NCI-H345 treated with DMSO at 0.1 percent for 48 hours (cell line): Measurements from ENCODE around the gene ABHD12B.
A peak's percentile ranks its signal among the peaks of the same experiment; 100 is the strongest.

ENCODE experiments used
- DNase-seq: peaks from one replicate; lab custom pipeline; 2025; ENCODE audit not compliant: unreplicated experiment; lab: John Stamatoyannopoulos, UW

The ABHD12B gene

DNA sequence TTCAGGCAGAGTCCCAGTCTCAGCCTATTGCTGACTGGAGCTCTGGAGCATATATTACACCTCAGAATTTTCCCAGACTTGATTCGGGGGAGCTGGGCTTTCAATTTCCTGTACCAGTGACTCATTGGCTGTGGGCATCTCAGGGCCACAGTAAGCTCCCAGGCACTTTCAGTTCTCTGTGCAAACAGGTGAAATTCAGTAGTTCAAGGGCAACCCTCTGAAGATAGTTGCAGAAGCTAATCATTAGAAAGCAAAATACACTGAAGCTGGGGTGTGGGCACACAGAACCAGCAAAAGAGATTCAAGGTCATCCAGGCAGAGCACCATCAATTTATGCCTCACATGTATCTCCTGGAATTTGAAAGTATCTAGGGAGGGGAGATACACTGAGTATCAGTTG lies 32.8 kb upstream of the ABHD12B start:
- DNase-seq: no peak

DNA sequence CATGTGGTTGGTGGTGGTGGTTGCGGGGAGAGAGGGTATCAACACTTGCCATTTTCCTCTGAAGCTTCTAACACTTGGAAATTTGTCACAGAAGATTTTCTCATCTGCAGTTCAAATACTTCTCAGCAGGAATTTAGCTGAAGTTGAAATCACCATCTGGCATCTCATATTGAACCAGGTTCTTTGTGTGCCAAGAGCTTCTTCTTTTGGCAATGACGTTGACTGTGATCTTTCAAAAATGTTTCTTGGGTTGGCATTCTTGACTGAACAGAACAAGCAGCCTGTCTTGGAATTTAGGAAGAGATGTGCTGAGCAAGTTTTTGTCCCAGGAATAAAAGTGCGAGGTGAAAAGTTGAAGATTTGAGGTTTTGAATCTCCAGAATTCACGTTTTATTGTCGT lies 32.2 kb upstream of the ABHD12B start:
- DNase-seq: no peak

DNA sequence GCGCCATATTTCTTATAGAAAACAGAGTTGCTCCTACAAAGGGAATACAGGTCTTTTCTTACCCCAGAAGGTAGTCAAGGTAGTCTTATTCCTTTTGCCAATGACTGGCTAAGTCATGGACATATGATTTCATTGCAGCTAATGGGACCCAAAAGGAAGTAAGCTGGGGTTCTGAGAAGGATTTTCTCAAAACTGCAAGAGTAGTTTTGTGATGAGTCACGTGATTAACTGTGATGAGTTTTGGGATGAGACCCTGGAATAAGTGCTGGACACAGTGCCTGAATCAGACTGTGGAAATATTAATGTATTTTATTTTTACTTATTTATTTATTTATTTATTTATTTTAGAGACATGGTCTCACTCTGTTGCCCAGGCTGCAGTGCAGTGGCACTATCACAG lies 27.5 kb upstream of the ABHD12B start:
- no peak for DNase-seq

DNA sequence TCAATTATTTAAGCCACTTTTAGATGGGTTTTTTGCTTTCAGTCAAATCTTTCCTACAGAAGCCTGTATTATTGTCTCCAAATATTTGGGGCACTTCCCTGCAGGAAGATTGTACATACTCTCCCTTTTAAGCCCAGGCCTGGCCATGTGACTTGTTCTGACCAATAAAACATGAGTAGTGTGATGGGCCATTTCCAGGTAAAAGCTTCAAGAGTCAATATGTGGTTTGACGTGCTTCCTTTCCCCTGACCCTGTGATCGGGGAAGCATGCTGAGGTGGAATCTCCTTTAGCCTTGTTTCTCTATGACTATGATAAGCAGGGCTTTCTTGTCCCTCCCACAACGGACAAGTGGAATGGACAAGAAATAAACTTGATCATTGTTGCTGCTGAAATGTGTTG lies 26.7 kb upstream of the ABHD12B start:
- DNase-seq: no peak

DNA sequence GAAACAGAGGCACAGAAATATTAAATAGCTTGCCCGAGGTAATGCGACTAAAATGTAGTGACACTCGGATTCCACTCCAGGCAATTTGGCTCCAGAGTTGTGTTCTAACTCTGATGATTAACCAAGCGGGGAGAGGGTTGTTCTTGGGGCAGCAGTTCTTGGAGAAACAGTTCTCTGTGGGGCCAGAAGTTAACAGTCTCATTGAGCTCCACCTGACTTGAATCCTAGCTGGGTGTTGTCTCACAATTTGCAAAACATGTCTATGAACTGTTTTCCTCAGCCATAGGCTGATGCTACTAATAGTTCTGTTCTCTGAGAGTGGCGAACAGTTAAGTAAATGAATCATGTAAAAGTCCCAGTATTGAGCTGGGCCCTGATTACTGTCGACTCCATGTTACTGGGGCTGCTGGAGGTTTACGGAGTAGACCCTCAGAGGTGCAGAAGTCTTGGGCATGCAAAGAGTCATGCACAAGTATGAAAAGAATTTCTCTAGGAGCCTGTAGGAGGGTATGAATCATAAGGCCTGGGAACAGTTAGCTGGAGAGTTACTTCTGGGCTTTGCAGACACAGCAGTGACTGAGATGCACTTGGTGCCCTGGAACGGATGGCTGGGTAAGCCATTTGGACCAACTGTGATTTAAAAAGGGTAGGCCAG lies 25.5 kb upstream of the ABHD12B start:
- no peak for DNase-seq

DNA sequence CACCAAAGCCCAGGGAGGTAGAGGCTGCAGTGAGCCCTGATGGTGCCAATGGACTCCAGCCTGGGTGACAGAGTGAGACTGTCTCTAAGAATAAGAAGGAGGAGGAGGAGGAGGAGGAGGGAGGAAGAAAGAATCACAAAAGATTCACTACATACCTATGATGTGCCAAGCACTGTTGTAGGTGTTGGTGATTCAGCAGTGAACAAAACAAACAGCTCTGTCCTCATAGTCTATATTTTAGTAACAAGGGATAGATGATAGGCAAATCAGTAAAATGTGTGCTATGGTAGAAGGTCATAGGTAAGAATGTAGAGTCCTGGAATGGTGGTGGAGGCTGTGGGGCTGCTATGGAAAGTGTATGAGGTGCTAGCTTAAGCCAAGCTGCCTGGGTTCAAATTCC lies 18.0 kb upstream of the ABHD12B start:
- DNase-seq: no peak

DNA sequence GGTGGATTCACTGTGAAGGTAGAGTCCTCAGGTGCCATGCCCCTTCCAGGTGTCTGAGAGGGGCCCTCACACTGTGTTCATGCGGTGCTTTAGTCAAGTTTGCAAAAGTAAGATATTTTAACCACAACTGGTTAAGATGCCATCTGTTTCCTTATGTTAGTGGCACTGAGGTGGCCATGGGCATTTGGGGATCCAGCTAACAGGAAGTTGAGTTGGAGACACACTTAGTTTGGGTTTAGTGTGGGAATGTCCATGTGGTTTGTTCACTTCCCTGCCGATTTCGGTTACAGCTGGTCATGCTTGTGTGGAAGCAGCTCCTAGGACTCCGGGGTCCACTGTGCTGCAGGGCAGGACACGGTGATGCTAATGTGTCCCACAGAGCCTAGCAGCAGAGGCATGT lies 17.3 kb upstream of the ABHD12B start:
- DNase-seq: no peak

DNA sequence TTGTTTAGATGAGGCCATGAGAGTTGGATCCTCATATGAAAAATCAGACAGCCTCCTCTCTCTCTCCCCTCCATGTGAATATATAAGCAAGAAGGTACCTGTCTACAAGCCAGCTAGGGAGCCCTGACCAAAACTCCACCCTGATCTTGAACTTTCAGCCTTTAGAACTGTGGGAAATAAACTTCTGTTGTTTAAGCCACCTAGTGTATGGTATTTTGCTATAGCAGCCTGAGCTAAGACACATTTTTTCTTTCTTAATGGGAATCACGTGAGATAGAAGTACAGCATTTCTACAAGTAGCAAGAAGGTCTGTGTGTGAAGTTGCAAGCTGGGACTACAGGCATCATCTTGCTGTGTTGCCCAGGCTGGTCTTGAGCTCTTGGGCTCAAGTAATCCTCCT lies 16.3 kb upstream of the ABHD12B start:
- DNase-seq: no peak

DNA sequence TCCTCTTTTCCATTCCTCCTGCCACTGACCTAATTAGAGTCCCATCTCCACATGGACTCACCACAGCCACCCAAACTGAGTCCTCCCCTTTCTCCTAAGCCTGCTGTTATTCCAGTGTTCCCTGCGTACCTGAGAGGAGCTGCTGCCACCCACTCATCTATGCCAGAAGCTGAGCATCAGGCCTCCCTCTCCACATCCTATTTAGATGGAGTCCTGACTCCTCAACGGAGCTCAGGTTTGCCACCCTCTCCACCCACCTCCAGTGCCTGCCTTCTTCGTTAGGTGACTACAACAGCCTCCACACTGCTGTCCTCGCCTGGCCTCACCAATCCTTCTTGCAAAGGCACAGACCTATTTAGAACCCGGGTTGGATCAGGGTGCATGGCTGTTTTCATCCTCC lies 15.2 kb upstream of the ABHD12B start:
- DNase-seq: no peak

DNA sequence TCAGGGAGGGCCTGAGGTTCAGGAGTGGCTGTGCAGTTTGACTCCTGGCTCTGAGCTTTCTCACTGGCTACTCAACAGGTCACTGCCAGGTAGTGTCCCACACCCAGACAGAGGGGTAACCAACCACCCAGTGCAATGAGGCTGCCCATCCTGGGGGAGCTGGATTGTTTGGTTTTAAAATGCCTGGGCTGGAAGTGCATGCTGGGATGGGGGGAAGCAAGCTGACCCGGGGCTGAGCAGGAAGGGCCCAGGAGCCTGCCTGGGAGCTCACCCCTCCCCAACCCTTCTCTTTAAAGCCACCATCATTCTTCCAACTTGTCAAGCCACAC lies 12.6 kb upstream of the ABHD12B start:
- DNase-seq: peak; percentile 33

DNA sequence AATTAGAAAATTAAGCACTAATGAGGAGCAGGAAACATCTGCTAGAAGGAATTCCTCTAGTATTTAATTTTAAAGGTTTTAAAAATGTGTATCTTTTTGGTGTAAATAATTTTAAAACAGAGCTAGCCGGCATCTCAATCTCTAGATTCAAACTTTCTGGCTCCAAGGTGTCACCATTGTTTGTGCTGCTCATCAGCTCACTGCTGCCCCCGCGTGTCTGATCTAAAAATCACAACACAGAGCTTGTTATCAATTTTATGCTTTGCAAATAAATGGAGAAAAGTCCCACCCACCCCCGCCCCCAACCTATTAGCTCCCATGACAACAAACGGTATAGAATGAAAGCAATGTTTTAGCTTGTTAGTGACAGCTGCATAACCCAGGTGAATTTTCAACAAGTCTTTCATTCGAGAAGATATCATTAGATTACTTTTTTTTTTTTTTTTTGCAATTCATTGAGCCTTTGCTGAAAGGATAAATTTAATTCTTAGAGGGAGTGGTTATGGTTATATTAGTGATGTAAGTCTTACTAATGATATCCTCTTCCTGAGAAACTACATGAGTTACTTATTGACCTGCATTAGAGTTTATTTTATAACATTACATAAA lies 11.3 kb upstream of the ABHD12B start:
- peak; percentile 72 for DNase-seq

DNA sequence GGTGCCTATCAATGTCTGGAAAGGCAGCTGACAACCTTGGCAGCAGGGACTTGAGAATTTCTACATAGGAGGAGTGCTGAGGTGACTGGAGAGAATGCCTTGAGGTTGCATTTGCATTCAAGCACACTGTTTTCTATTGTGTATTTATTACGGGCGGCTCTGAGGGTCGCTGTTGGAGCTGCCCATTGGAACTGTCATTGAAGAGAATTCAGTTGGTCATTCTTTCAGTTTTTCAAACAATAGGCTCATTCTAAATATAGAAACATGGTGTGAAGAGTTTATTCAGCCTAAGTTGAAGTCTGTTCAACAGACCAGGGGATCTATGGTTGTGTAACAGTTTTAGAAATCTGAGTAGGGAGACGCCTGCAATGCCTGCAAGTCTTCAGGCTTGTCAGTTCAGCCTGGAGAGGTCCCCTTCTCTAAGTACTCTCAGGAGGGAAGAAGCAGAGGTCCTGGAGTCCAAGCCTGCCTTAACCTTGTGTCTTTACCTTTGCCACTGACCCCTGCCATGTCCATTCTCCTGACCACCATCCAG lies 9.8 kb upstream of the ABHD12B start:
- DNase-seq: no peak

DNA sequence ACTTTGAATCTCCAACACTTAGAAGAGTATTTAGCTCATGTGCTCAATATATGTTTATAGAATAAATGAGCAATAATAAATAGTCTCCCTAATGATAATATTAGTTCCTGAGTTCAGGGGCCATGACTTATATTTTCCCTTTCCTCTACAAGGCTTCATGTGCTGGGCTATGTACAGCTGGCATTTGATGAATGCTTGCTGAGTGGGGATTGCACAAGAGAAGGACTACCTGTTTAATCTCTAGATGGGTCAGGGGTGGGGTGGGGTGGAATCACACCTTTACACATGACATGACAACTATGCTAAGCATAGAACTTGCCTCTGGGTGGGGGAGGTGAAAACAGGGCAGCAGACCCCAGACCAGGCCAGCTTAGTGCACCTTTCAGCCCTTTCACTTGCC lies 7.6 kb upstream of the ABHD12B start:
- no peak for DNase-seq

DNA sequence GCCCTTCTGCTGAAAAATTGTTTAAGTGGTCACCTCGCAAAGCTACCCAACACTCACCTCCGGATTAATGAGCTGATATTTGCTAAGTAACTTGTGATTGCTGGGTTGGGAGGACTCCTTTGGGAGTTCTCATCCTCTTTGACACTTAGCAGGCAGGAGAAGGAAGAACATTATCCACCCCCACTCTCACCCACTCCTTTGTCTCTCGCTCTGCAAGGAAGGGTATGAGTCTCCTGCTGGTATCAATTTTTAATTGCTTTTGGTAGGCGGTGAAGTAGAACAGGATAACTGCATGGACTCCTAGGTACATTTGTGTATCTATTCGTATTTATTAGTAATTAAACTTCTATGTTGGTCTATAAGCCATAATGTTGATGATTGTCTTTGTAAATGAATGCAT lies 6.9 kb upstream of the ABHD12B start:
- no peak for DNase-seq

DNA sequence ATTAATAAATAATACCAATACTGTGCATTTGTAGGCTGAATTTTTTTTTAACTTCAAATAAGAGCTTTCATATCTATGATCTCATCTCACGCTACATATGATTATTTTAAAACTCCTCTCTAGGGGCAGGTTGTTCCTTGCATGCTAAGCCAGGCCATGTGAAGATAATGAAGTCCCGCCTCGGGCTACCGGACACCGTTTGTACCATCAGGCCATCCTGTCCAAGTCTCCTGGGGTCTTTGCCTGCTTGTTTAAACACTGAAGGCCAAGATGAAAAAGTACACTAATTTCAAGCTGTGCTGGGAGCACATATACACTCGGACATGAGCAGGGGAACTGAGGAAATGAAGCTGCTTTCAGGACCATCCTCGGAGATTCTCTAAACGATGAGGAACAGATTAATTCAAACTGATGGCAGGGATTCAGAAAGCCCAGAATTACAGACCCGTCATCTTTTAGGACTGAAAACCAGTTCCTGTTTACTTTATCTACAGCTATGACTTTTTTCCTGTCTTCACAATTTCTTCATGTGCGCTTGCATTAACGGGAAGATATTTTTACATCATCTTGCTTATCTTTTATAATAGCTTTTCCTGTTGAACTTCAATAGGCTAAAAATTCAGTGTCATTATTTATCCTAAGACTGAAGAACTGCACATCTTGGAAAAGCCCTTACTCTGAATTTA lies 6.3 kb upstream of the ABHD12B start:
- no peak for DNase-seq

DNA sequence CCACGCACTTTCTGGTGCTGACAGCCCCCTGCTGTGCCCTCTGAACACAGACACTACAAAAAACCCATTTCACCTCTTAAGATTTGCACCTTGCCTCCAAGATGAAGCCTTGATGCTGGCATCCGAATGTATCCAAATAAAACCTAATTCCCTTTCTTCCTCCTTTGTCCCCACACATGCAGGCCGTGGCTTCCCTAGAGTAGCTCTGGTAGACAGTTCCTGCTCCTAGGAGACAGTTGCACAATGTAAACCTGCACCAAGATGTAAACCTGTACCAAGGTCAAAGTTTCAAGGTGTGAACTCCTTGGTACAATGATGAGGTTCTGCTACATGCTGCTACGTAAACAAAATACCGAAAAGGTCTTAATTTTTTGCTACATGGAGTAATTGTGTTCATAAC lies 625 bp upstream of the ABHD12B start:
- no peak for DNase-seq

DNA sequence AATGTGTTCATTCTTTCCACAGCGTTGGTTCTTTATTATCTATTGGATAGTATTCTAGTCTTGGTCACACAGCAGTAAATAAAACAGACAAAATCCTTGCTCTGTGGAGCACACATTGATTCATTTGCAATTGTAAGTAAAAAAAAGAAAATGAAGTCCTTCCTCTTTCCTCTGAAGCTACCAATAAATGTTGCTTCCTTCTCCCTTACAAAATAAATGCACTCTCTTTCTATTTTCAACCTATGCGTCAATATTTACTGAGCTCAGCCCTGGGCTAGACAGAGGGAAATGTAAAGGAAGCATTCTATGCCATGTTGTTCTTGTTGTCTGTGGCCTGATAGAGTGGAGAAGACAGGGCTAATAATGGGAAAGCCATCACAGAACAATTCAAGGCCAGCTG lies 2.9 kb downstream of the ABHD12B start:
- no peak for DNase-seq

DNA sequence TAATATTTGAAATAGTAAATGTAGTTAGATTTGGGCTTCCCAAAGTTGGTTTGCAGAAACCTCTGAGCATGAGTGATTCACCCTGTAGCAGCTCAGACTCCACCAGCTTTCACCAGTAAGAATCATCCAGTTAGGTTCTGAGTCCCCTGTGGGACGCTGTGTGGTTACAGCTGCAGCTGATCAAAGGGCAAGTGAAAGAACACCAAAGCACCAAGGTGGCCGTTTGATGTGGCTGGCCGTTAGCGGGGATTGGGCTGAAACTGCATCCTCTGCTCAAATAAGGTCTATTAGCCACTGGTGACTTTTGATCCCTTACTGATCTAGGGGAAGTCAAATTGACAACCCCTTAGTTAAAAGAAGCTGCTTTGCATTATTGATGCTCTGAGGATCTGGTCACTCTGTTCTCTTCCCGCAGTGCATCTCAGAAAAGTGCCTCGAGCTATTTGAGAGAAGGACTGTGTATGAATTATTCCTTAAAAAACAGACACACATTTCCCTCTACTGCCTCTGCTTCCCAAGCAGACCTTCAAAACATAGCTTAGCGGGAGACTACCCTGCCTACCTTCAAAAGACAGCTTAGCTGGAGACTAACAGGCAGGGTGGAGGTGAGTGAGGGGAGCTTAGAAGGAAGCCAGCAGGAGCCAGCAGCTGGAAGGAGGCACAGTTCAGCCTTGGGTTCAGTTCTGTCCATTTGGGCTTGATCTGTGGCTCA lies 3.7 kb downstream of the ABHD12B start:
- no peak for DNase-seq

DNA sequence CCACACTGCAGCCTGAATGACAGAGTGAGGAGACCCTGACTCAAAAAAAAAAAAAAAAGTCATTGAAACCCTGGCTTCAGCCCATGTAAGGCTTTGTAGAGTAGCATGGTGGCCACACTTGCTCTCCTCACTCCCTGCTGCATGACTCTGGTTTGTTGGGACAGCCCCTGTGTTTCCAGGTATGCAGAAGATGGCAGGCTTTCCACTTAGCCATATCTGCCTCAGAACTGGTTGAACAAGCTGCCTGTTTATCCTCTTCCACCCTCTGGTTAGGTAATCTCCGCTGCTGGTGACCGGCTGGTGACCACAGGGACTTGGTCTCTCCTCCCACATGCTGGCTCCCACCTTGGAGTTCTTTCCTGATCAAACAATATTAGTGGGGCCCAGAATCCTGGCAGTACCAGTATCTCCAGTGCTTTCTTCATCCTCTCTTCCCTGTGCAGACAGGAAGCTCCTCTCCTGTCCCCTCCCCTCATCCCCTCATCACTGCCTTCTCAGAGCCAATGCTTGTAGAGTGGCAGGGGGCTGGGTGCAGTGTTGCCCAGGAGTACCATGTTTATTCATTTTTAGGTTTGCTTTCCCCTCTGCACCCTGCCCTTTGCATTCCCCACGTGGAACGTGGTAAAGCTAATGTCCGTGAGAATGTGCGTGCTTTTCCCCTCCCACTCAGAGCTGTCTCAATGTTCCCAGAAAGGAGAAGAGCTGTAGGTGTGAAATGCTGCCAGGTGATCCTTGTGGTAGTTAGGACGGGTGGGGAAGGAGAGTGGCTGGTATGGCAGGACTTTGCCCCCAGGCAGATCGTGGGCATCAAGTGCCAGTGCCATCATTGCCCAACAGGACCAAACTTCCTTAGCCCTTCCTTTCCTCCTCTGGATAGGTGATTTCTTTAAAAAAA lies 11.3 kb downstream of the ABHD12B start:
- DNase-seq: no peak

DNA sequence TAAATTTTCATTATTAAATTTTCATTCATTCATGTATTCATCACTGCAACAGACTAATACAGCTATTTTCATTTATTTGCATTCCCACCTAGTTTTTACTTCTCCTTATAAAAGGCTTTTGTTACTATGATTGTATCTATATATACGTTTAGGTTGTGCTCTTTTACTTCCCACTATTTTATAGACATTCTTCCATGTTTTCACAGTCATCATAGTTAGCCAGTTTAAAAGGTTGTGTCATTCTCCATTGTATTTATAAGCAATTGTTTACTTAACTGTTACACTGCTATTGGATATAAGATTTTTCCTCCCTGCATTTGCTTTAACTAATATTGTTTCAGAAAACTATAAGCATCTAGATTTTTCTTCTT lies 12.0 kb downstream of the ABHD12B start:
- DNase-seq: no peak

DNA sequence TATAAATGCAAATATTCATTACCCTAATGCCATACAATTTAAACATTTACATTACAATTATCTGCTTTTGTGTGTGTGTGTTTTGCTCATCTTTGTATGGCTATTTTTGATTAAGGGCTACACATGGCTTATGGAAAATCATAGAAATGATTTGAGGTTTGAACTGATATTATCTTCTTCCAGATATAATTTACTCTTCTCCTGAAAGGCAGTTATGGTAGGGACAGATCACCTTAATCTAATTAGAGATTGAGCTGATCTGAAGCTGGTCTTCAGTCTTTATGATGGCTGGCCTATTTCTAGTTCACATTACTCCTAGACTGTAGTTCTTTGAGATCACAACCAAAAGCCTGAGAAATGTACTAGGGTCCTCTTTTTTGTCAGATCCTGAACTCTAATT lies 15.6 kb downstream of the ABHD12B start:
- no peak for DNase-seq
